Ishikawa (cell line): ENCODE measurements around the gene OR10H5.

Experiments used
- CEBPB ChIP-seq: IDR thresholded peaks from 2 replicates; pipeline ENCODE4 v1.6.1; 2012
- CREB1 ChIP-seq: IDR thresholded peaks from 2 replicates; pipeline ENCODE4 v1.6.1; 2012; ENCODE audit warnings: low read depth
- EGR1 ChIP-seq: IDR thresholded peaks from 2 replicates; pipeline ENCODE4 v1.6.1; 2012
- EP300 ChIP-seq: IDR thresholded peaks from 2 replicates; pipeline ENCODE4 v1.6.1; 2012; ENCODE audit warnings: borderline replicate concordance
- FOXM1 ChIP-seq: IDR thresholded peaks from 2 replicates; pipeline ENCODE4 v1.6.1; 2012; ENCODE audit warnings: low read depth, borderline replicate concordance
- MAX ChIP-seq: IDR thresholded peaks from 2 replicates; pipeline ENCODE4 v1.6.1; 2012
- NFIC ChIP-seq: IDR thresholded peaks from 2 replicates; pipeline ENCODE4 v1.6.1; 2012
- RAD21 ChIP-seq: IDR thresholded peaks from 2 replicates; pipeline ENCODE4 v1.6.1; 2012; ENCODE audit warnings: low read depth
- REST ChIP-seq: IDR thresholded peaks from 2 replicates; pipeline ENCODE4 v1.6.1; 2012; ENCODE audit warnings: low read depth, mild to moderate bottlenecking
- TAF1 ChIP-seq: IDR thresholded peaks from 2 replicates; pipeline ENCODE4 v1.6.1; 2012; ENCODE audit warnings: low read depth, mild to moderate bottlenecking
- TCF12 ChIP-seq: IDR thresholded peaks from 2 replicates; pipeline ENCODE4 v1.6.1; 2012; ENCODE audit warnings: low read depth
- TEAD4 ChIP-seq: IDR thresholded peaks from 2 replicates; pipeline ENCODE4 v1.6.1; 2012
- USF1 ChIP-seq: IDR thresholded peaks from 2 replicates; pipeline ENCODE4 v1.6.1; 2012
- YY1 ChIP-seq: IDR thresholded peaks from 2 replicates; pipeline ENCODE4 v1.6.1; 2012; ENCODE audit warnings: low read depth
- ZBTB7A ChIP-seq: IDR thresholded peaks from 2 replicates; pipeline ENCODE4 v1.6.1; 2012; ENCODE audit warnings: low read depth

The OR10H5 gene

GRCh38 chr19:15829786-15830185 lies 42.3 kb downstream of the OR10H5 start:
- TF ChIP-seq EGR1 (no peak), RAD21 (no peak), MAX (no peak), TAF1 (no peak), YY1 (no peak), FOXM1 (no peak), NFIC (no peak)

GRCh38 chr19:15831626-15832025 lies 44.2 kb downstream of the OR10H5 start:
- TF ChIP-seq TAF1 (no peak), EP300 (no peak), REST (no peak), MAX (no peak), FOXM1 (no peak), YY1 (no peak), TEAD4 (no peak), NFIC (no peak), USF1 (no peak)

- TF ChIP-seq NFIC (no peak), REST (no peak), TAF1 (peak; percentile 56; the same call in 1 of the 2 replicates), USF1 (0 out of 2 replicates have a peak, but pooled peaks have one; percentile 28), FOXM1 (no peak), TCF12 (peak; percentile 21; the same call in 1 of the 2 replicates), MAX (no peak), EGR1 (no peak), EP300 (peak; percentile 21; the same call in 1 of the 2 replicates), CREB1 (no peak), TEAD4 (no peak), RAD21 (no peak), CEBPB (no peak), ZBTB7A (0 out of 2 replicates have a peak, but pooled peaks have one; percentile 21), YY1 (no peak)
Measured at GRCh38 chr19:15836330-15837220, 49.1 kb downstream of the OR10H5 start.

GRCh38 chr19:15837221-15837731 lies 49.8 kb downstream of the OR10H5 start:
- TF ChIP-seq TAF1 (no peak), USF1 (no peak), TCF12 (no peak), MAX (no peak), EP300 (no peak), NFIC (no peak), FOXM1 (no peak), RAD21 (no peak), ZBTB7A (no peak), TEAD4 (no peak), YY1 (no peak), CEBPB (no peak), EGR1 (no peak), REST (no peak), CREB1 (no peak)
